HEK293T (cell line): Measurements from ENCODE around the gene EPHB2.
"Not testable (repeated sequence)": the region's sequence is repeated elsewhere in the genome, so short reads cannot be mapped to it uniquely, and the experiment has no call there.

Source experiments
- CTCF ChIA-PET: fragments of 350-600 bp; formaldehyde crosslinking; extraction: SDS; loops from one replicate; lab custom pipeline; 2021; ENCODE audit warnings: antibody characterized with exemption, inconsistent platforms; lab: Yijun Ruan, JAX
- POLR2A ChIA-PET: fragments of 350-600 bp; formaldehyde crosslinking; extraction: SDS; loops from one replicate; lab custom pipeline; 2020; ENCODE audit warnings: antibody characterized with exemption, inconsistent platforms; lab: Yijun Ruan, JAX
- DNase-seq: peaks from one replicate; pipeline ENCODE4 v3.0.0; 2012; ENCODE audit warnings: mixed read lengths; ENCODE audit errors: extremely low spot score
- ARNT ChIP-seq: fragments of 450-650 bp; IDR thresholded peaks from 2 replicates; pipeline ENCODE4 v1.6.1; 2017; ENCODE audit warnings: mild to moderate bottlenecking
- BHLHE40 ChIP-seq: fragments of 450-650 bp; IDR thresholded peaks from 2 replicates; pipeline ENCODE4 v1.6.1; 2016; ENCODE audit warnings: mild to moderate bottlenecking, moderate library complexity, borderline replicate concordance
- CTBP1 ChIP-seq: fragments of 450-650 bp; IDR thresholded peaks from 2 replicates; pipeline ENCODE4 v1.6.1; 2016; ENCODE audit warnings: borderline replicate concordance
- ELF4 ChIP-seq: fragments of 450-650 bp; IDR thresholded peaks from 2 replicates; pipeline ENCODE4 v1.6.1; 2017; ENCODE audit warnings: antibody characterized with exemption
- FOXA1 ChIP-seq: fragments of 450-650 bp; IDR thresholded peaks from 2 replicates; pipeline ENCODE4 v1.6.1; 2016; ENCODE audit warnings: mild to moderate bottlenecking
- FOXK2 ChIP-seq: fragments of 450-650 bp; IDR thresholded peaks from 2 replicates; pipeline ENCODE4 v1.6.1; 2016; ENCODE audit warnings: mild to moderate bottlenecking
- FOXM1 ChIP-seq: fragments of 450-650 bp; IDR thresholded peaks from 2 replicates; pipeline ENCODE4 v1.6.1; 2017; ENCODE audit warnings: mild to moderate bottlenecking, borderline replicate concordance
- HDGF ChIP-seq: fragments of 450-650 bp; IDR thresholded peaks from 2 replicates; pipeline ENCODE4 v1.6.1; 2017; ENCODE audit warnings: antibody characterized with exemption, borderline replicate concordance
- L3MBTL2 ChIP-seq: fragments of 450-650 bp; conservative IDR thresholded peaks from 2 replicates; pipeline ENCODE4 v1.6.1; 2016; ENCODE audit warnings: mild to moderate bottlenecking
- LEF1 ChIP-seq: fragments of 450-650 bp; IDR thresholded peaks from 2 replicates; pipeline ENCODE4 v1.6.1; 2017; ENCODE audit warnings: mild to moderate bottlenecking, borderline replicate concordance
- NFRKB ChIP-seq: fragments of 450-650 bp; IDR thresholded peaks from 2 replicates; pipeline ENCODE4 v1.6.1; 2016; ENCODE audit warnings: mild to moderate bottlenecking, moderate library complexity
- SP1 ChIP-seq: fragments of 450-650 bp; IDR thresholded peaks from 2 replicates; pipeline ENCODE4 v1.6.1; 2017
- SUZ12 ChIP-seq: fragments of 450-650 bp; IDR thresholded peaks from 2 replicates; pipeline ENCODE4 v1.6.1; 2016; ENCODE audit warnings: mild to moderate bottlenecking
- TARDBP ChIP-seq: fragments of 450-650 bp; IDR thresholded peaks from 2 replicates; pipeline ENCODE4 v1.6.1; 2016
- ZNF384 ChIP-seq: fragments of 450-650 bp; IDR thresholded peaks from 2 replicates; pipeline ENCODE4 v1.6.1; 2016
- TF ChIP-seq, protein P1 (sequence below): fragments of 450-650 bp; IDR thresholded peaks from 2 replicates; pipeline ENCODE4 v1.6.1; 2016

Gene EPHB2

DNA sequence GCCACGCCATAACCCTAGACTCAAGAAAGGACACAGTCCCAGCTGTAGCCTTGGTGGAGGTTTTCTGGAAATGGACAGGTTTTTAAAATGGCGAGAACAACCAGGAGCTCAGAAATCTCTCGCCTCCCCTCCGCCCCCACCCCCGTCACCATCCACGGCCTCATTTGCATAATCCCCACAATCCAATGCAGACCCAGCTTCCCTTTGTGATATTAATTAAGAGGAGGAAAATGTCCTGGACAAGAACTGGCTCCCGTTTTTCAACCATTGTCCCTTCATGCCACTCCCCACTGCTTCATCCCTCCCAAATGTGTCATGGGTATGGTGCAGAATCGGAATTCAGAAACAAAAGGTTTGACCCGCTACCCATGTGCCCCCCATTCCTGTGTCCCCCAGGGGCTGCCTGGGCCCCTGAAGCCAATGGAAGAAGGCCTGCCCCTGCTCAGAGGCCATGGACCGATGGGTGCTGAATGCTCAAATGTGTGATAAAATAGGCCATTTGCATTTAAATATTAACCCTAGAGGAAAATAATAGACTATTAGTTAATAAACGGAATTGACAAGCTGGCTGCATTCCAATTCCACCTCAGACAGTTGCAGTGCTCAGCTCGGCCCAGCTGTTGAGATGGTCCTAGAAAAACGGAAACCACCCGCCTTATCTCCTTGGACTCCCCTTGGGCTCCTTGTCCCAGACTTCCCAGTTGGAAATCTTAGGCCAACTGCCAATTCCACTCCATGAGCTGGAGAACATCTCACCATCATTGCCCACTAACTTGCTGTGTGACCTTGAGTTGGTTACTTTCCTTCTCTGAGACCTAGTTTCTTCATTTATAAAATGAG lies 10.7 kb upstream of the EPHB2 start:
- ChIA-PET POLR2A (no interaction called here), CTCF (no interaction called here)
- DNase-seq: no peak
- TF ChIP-seq ZNF384: no peak
- TF ChIP-seq ELF4: no peak
- TF ChIP-seq, protein P1, sequence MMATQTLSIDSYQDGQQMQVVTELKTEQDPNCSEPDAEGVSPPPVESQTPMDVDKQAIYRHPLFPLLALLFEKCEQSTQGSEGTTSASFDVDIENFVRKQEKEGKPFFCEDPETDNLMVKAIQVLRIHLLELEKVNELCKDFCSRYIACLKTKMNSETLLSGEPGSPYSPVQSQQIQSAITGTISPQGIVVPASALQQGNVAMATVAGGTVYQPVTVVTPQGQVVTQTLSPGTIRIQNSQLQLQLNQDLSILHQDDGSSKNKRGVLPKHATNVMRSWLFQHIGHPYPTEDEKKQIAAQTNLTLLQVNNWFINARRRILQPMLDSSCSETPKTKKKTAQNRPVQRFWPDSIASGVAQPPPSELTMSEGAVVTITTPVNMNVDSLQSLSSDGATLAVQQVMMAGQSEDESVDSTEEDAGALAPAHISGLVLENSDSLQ: no peak
- TF ChIP-seq NFRKB: no peak
- TF ChIP-seq CTBP1: no peak
- no peak for TF ChIP-seq FOXK2
- TF ChIP-seq SUZ12: no peak
- TF ChIP-seq ARNT: no peak
- TF ChIP-seq SP1: no peak
- TF ChIP-seq BHLHE40: no peak
- TF ChIP-seq LEF1: no peak
- no peak for TF ChIP-seq HDGF
- no peak for TF ChIP-seq FOXM1
- no peak for TF ChIP-seq TARDBP
- no peak for TF ChIP-seq L3MBTL2
- TF ChIP-seq FOXA1: no peak

DNA sequence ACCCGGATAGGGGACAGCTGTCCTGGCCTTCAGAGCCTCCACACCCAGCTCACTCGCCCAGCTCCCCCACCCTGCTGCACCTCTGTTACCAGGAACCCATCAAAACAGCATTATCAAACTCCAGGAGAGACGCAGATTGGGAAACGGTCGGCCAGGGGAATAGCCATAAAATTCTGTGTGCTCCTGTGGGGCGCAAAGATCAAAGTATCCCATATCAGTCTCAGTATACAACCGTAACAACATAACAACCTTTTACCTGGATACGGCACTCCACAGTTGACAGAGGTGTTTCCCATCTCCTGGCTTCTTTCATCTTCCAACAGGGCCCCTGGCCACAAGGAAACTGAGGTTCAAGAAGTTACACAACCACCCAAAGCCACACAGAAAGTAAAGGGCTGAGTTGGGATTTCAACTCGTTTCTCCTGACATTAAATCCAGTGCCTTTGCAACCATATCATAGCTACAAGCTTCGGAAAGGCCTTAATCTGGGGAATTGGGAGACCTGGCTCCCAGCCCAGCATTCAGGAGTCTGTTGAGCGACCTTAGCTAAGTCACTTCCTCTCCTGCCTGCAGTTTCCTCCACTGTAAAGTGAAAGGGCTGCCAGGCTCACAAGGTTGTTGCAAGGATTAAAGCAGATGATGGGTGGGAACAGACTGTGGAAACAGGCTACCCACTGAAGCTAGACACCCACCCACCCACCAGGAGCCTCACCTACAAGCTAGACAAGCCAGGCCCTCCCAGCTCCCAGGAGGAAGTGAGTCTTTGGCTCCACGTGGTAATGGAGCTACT lies 8.1 kb upstream of the EPHB2 start:
- TF ChIP-seq ARNT: no peak
- TF ChIP-seq LEF1: no peak
- TF ChIP-seq, protein P1: no peak
- TF ChIP-seq SP1: no peak
- no peak for TF ChIP-seq FOXM1
- TF ChIP-seq TARDBP: no peak
- no peak for TF ChIP-seq SUZ12
- no peak for TF ChIP-seq ELF4
- no peak for TF ChIP-seq BHLHE40
- TF ChIP-seq FOXK2: no peak
- TF ChIP-seq HDGF: no peak
- TF ChIP-seq L3MBTL2: no peak
- no peak for TF ChIP-seq ZNF384
- POLR2A ChIA-PET: no interaction called here
- no peak for DNase-seq
- CTCF ChIA-PET: no interaction called here

DNA sequence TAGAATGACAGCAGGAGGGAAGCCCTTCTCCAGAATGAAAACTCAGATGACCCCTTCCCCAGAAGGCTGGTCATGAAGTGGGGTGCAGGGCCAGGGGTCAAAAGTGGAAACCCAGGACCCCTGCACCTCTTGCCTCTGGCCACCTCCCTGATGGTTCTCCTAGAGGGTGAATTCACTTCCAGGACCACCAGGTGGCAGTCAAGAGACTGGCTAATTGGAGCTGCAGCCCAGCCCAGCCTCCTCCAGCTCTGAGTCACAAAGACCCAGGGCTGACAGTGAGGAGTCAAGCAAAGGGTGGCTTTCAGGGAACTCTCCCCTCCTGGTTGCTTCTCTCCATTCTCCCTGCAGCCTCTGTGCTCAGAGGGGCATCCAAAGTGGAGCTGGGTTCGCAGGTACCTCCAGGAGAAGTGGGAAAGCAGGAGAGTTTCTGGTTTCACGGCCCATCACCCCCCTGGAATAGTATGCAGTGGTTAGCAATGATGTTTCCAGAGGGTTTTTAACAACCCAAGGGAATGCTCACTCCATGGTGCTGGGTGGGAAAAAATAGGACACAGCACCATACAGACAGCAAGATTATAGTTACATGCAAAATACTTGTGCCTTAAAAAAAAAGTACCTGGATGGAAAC lies 6.1 kb upstream of the EPHB2 start:
- POLR2A ChIA-PET: no interaction called here
- CTCF ChIA-PET: interaction anchor here (0.6 to 2.8 kb wide), 22 partner anchors 8 to 289 kb away, joined by 3 to 22 read pairs (median 4); no protein-coding TSS in a partner anchor

DNA sequence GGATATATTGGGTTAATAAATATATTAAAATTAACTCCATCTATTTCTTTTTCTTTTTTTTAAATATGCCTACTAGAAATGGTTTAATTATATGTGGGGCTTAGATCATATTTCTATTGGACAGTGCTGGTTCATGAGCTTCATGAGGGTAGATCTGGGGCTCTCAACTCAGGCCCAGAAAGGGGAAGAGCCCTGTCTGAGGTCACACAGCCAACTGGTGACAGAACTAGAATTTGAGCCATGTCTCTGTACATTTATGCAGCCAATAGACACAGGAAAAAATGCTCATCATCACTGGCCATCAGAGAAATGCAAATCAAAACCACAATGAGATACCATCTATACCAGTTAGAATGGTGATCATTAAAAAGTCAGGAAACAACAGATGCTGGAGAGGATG lies 5.1 kb upstream of the EPHB2 start:
- POLR2A ChIA-PET: no interaction called here
- TF ChIP-seq SP1: no peak
- no peak for TF ChIP-seq SUZ12
- TF ChIP-seq, protein P1: no peak
- TF ChIP-seq ZNF384: no peak
- CTCF ChIA-PET: interaction anchor here (0.7 to 2.8 kb wide), 4 partner anchors 14 to 290 kb away, joined by 4 to 22 read pairs (median 14); no protein-coding TSS in a partner anchor
- DNase-seq: no peak

More for the DNA sequence above, 6.1 kb upstream of the EPHB2 start:
- DNase-seq: peak; percentile 84
- TF ChIP-seq HDGF (0 out of 2 replicates have a peak, but pooled peaks have one; percentile 54), FOXK2 (no peak), FOXA1 (no peak), FOXM1 (no peak), TARDBP (no peak)

DNA sequence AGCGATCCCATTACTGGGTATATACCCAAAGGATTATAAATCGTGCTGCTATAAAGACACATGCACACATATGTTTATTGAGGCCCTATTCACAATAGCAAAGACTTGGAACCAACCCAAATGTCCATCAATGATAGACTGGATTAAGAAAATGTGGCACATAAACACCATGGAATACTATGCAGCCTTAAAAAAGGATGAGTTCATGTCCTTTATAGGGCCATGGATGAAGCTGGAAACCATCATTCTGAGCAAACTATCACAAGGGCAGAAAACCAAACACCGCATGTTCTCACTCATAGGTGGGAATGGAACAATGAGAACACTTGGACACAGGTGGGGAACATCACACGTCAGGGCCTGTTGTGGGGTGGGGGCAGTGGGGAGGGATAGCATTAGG lies 4.5 kb upstream of the EPHB2 start:
- not testable (repeated sequence) for DNase-seq
- POLR2A ChIA-PET: interaction anchor here (1.3 kb wide), 1 partner anchor 61 kb away, joined by 3 read pairs; no protein-coding TSS in a partner anchor
- CTCF ChIA-PET: interaction anchor here (2.8 kb wide), 1 partner anchor 155 kb away, joined by 22 read pairs; no protein-coding TSS in a partner anchor

DNA sequence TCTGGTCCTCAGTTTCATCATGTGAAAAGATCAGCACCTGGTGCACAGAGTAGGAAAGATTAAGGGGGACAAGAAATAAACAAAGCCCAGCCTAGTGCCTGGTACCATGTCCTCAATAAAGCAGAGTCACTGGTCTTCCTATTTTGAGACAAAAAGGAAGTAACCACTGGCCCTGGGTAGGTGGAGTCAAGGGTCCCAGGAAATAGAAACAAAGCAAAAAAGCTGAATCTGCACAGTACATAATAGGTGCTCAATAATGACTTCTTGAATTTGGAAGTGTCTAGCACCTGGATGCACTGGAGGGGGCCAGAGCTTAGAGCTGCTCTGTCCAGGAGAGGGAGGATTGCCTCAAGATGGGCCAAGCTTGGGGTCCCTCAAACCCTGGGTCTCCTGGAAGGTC lies 1.9 kb upstream of the EPHB2 start:
- TF ChIP-seq CTBP1: no peak
- no peak for TF ChIP-seq TARDBP
- no peak for TF ChIP-seq ELF4
- TF ChIP-seq FOXM1: no peak
- no peak for TF ChIP-seq SUZ12
- TF ChIP-seq, protein P1: no peak
- no peak for TF ChIP-seq SP1
- no peak for TF ChIP-seq ARNT
- TF ChIP-seq FOXK2: no peak
- no peak for TF ChIP-seq L3MBTL2
- no peak for TF ChIP-seq ZNF384
- TF ChIP-seq FOXA1: no peak
- DNase-seq: no peak
- POLR2A ChIA-PET: no interaction called here
- CTCF ChIA-PET: interaction anchor here (0.5 to 1.0 kb wide), 3 partner anchors 17 to 1169 kb away, joined by 3 to 5 read pairs (median 5); no protein-coding TSS in a partner anchor
